OCI-LY3 (cell line): ENCODE results near the gene AKAP7.

ENCODE experiments used
- EZH2phosphoT487 ChIP-seq: fragments of 200-600 bp; shearing (Covaris generic); IDR thresholded peaks from 2 replicates; pipeline ENCODE4 v1.6.1; 2018; ENCODE audit warnings: antibody characterized with exemption, mixed run types, low read depth
- TF ChIP-seq, protein P1 (sequence below): fragments of 200-600, 300-600 bp; sonication (generic); IDR thresholded peaks from 2 replicates; pipeline ENCODE4 v1.5.1; 2014; ENCODE audit warnings: antibody characterized with exemption, low read length, low read depth

DNA sequence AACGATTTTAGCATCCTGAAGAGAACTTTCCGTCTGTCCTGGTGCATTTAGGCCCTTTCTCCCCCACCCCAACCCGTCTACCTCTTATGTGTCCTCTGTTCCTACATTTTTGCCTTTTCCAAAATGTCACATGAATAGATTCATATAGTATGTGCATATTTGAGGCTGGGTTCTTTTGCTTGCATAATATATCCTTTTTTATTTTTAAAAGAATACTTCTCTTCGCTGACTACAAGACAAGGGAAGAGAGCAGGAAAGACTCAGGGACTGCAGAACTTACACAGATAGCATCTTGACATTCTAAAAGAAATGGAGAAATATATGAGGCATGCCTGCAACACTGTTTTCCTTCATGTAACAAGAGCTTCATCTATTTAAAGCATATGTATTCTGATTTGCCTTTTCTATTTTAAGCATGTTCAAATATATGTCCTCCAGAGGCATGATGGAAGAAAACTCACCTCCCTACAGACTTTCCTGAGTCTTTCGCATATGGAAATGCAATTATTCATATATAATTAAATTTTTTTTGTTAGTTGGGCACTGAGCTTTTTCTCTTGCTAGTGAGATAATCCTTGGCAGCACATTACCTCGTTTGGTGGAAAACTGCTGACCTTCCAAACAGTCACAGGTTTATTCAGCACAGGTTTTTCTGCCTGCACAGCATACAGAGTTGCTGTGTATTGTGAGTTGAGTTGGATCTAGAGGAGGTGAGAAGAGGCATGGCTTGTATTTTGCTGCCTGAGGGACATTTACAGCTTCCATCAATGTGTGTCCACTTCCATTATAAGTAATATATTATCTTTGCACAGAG is 170.0 kb downstream of the AKAP7 start:
- TF ChIP-seq, protein P1, sequence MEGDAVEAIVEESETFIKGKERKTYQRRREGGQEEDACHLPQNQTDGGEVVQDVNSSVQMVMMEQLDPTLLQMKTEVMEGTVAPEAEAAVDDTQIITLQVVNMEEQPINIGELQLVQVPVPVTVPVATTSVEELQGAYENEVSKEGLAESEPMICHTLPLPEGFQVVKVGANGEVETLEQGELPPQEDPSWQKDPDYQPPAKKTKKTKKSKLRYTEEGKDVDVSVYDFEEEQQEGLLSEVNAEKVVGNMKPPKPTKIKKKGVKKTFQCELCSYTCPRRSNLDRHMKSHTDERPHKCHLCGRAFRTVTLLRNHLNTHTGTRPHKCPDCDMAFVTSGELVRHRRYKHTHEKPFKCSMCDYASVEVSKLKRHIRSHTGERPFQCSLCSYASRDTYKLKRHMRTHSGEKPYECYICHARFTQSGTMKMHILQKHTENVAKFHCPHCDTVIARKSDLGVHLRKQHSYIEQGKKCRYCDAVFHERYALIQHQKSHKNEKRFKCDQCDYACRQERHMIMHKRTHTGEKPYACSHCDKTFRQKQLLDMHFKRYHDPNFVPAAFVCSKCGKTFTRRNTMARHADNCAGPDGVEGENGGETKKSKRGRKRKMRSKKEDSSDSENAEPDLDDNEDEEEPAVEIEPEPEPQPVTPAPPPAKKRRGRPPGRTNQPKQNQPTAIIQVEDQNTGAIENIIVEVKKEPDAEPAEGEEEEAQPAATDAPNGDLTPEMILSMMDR, result no peak
- no peak for TF ChIP-seq EZH2phosphoT487
